Effector memory CD8-positive, alpha-beta T cell (primary cell): ENCODE results near the gene FNIP1.
"Not testable (repeated sequence)": the region's sequence is repeated elsewhere in the genome, so short reads cannot be mapped to it uniquely, and the experiment has no call there.

Source experiments
- ATAC-seq: fragments of 150-1000 bp; cut with Tn5 transposase; replicated peaks from 2 replicates; pipeline ENCODE4 v1.10.0; 2021; ENCODE audit warnings: mild to moderate bottlenecking, moderate library complexity
- DNase-seq, 3 experiments: peaks; one replicate each; pipeline ENCODE4 v3.0.0; 2021
- H3K27ac Mint-ChIP-seq, 2 donors: one replicate each; pipeline ENCODE4 v1.8.0; 2022; ENCODE audit warnings: mild to moderate bottlenecking in 2 of 2, mixed read lengths in 2 of 2, moderate library complexity in 2 of 2
- H3K27me3 Mint-ChIP-seq, 2 donors: one replicate each; pipeline ENCODE4 v1.8.0; 2022; ENCODE audit warnings: mixed read lengths in 2 of 2
- H3K36me3 Mint-ChIP-seq: one replicate; pipeline ENCODE4 v1.8.0; 2022; ENCODE audit warnings: mild to moderate bottlenecking, moderate library complexity, mixed read lengths; ENCODE audit not compliant: insufficient read depth
- H3K4me1 Mint-ChIP-seq, 2 donors: one replicate each; pipeline ENCODE4 v1.8.0; 2022; ENCODE audit warnings: low read depth in 2 of 2, mixed read lengths in 2 of 2
- H3K4me3 Mint-ChIP-seq, 2 donors: one replicate each; pipeline ENCODE4 v1.8.0; 2022; ENCODE audit warnings: mild to moderate bottlenecking in 2 of 2, mixed read lengths in 2 of 2, moderate library complexity in 2 of 2
- H3K9me3 Mint-ChIP-seq, 2 donors: one replicate each; pipeline ENCODE4 v1.8.0; 2022; ENCODE audit warnings: mixed read lengths in 2 of 2

FNIP1 gene

DNA sequence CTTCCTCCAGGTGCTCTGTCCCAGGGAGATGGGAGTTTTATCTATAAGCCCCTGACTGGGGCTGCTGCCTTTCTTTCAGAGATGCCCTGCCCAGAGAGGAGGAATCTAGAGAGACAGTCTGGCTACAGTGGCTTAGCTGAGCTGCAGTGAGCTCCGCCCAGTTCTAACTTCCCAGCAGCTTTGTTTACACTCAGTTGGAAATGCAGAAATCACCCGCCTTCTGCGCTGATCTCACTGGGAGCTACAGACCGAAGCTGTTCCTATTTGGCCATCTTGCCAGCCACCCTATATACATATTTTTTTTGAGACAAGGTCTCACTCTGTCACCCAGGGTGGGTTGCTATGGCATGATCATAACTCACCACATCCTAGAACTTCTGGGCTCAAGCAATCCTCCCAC lies 67.5 kb downstream of the FNIP1 start:
- not testable (repeated sequence) for ATAC-seq, DNase-seq, H3K27ac Mint-ChIP-seq, H3K4me1 Mint-ChIP-seq, H3K4me3 Mint-ChIP-seq, H3K27me3 Mint-ChIP-seq, H3K36me3 Mint-ChIP-seq
- H3K9me3 Mint-ChIP-seq, result peaks cover 1 to 27% of the 10 kb centered on the region in 2 donors

DNA sequence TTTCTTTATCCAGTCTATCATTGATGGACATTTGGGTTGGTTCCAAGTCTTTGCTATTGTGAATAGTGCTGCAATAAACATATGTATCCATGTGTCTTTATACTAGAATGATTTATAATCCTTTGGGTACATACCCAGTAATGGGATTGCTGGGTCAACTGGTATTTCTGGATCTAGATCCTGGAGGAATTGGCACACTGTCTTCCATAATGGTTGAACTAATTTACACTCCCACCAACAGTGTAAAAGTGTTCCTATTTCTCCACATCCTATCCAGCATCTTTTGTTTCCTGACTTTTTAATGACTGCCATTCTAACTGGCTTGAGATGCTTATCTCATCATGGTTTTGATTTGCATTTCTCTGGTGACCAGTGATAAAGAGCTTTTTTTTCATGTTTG lies 72.7 kb downstream of the FNIP1 start:
- not testable (repeated sequence) for H3K4me1 Mint-ChIP-seq, H3K27ac Mint-ChIP-seq, ATAC-seq, DNase-seq, H3K4me3 Mint-ChIP-seq, H3K36me3 Mint-ChIP-seq, H3K27me3 Mint-ChIP-seq
- peaks cover 1 to 27% of the 10 kb centered on the region in 2 donors for H3K9me3 Mint-ChIP-seq

DNA sequence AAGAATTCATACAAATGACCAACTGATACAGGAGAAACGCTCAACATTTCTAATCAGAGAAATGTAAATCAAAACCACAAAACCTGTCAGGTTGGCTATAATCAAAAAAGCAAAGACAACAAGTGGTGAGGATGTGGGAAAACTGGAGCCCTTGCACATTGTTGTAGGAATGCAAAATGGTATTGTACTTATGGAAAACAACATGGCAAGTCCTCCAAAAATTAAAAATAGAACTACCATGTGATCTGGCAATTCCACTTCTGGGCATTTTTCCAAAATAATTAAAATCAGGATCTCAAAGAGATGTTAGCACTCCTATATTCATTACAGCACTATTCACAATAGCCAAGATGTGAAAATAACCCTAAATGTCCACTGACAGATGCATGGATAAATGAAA lies 76.1 kb downstream of the FNIP1 start:
- DNase-seq (no peak), ATAC-seq (no peak)
- Mint-ChIP-seq H3K36me3 (peaks cover 5% of the 10 kb centered on the region), H3K4me1 (no peaks in the 10 kb centered on the region), H3K9me3 (no peaks in the 10 kb centered on the region), H3K27me3 (no peaks in the 10 kb centered on the region), H3K4me3 (no peak overlapping the region), H3K27ac (no peak overlapping the region)

DNA sequence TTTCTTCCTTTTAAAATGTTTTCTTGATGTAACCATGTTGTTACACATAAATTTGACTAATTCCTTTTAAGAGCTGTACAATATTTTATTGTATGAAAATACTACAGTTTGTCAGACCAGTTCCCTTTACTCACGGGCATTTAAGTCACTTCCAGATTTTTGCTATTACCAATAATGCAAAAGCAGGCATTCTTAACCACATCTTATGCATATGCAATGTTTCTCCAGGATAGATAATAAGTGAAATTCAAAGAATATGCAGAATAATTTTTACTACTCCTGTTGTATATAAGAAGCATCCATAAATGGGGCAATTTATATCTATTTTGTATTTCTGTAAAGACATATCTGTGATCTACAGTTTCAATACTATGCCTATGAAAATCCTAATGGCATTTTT lies 77.3 kb downstream of the FNIP1 start:
- no peaks in the 10 kb centered on the region for H3K4me1 Mint-ChIP-seq
- no peaks in the 10 kb centered on the region for H3K9me3 Mint-ChIP-seq
- ATAC-seq, result no peak
- no peaks in the 10 kb centered on the region for H3K27me3 Mint-ChIP-seq
- H3K36me3 Mint-ChIP-seq, result peaks cover 5% of the 10 kb centered on the region
- H3K27ac Mint-ChIP-seq, result no peak overlapping the region
- no peak for DNase-seq
- H3K4me3 Mint-ChIP-seq, result no peak overlapping the region

DNA sequence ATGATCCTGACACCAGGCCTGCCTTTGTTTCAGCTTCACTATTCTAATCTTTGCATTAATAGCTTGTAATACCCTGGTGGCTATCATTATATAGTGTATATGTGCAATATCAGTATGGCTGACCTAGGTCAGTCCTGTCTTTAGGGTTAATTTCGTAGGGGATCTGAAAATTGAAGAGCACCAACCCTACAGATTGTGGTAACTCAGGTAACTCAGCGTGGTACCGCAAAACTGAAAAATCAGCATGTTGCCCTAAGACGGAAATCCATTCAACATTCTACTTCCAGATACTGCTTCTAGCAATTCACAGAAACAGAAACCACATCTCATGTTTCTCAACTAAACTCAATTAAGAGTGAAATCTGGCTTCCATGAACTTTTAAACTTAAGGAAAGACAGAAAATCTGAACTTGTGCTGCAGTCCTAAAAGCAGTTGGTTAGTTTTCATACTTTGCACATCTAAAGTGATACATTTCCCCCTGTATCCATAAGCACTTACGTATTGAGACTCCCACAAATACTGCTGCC lies 78.3 kb downstream of the FNIP1 start:
- Mint-ChIP-seq H3K9me3 (no peaks in the 10 kb centered on the region), H3K4me1 (no peaks in the 10 kb centered on the region), H3K27me3 (no peaks in the 10 kb centered on the region), H3K36me3 (peaks cover 5% of the 10 kb centered on the region), H3K4me3 (no peak overlapping the region), H3K27ac (no peak overlapping the region)
- no peak for DNase-seq
- no peak for ATAC-seq

DNA sequence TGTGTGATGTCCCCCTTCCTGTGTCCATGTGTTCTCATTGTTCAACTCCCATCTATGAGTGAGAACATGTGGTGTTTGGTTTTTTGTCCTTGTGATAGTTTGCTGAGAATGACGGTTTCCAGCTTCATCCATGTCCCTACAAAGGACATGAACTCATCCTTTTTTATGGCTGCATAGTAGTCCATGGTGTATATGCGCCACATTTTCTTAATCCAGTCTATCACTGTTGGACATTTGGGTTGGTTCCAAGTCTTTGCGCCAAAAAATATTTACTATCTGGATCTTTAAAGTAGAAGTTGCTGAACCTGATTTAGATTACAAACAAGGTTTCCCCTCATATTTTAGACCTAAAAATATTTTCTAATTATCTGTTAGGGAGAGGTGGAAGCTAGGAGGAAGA lies 79.7 kb downstream of the FNIP1 start:
- H3K4me1 Mint-ChIP-seq, result not testable (repeated sequence)

DNA sequence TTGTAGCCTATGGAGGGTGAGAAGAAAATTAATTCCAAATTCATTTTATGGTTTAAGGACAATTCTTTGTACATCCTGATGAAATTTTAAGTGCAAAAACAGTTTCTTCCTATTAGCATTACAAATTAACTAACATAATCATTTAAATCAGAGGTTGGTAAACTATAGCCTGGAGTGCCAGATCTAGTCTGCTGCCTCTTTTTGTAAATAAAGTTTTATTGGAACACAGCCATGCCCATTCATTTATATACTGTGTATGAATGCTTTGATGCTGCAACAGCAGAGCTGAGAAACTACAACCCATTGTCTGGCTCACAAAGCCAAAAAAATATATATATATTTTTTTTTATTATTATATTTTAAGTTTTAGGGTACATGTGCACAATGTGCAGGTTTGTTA lies 80.2 kb downstream of the FNIP1 start:
- no peak overlapping the region for H3K4me3 Mint-ChIP-seq
- no peak overlapping the region for H3K27ac Mint-ChIP-seq
- ATAC-seq (no peak), DNase-seq (no peak)
- H3K27me3 Mint-ChIP-seq, result no peaks in the 10 kb centered on the region
- peaks cover 8% of the 10 kb centered on the region for H3K36me3 Mint-ChIP-seq
- H3K4me1 Mint-ChIP-seq, result no peaks in the 10 kb centered on the region
- no peaks in the 10 kb centered on the region for H3K9me3 Mint-ChIP-seq

More for the DNA sequence above, 79.7 kb downstream of the FNIP1 start:
- DNase-seq, H3K27ac Mint-ChIP-seq, H3K9me3 Mint-ChIP-seq, H3K27me3 Mint-ChIP-seq, ATAC-seq, H3K4me3 Mint-ChIP-seq, H3K36me3 Mint-ChIP-seq: not testable (repeated sequence)

DNA sequence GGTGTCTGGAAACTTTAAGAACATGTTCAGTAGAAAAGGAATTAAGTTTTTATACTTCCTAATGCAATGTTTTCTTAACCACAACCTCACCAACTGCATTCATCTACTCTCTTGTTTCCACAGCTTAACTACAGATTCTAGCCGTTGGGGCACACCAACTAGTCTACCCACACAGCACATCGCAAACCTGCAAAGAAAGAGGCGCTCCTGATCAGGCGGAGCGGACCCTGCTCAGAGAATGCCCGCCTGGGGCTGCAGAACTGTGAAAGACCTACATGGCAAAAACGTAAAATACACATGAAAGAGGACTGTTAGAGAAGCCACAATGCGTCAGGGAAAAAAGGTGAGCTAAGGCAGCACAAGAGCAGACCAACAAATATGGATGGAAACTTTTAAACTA lies 86.4 kb downstream of the FNIP1 start:
- Mint-ChIP-seq H3K27ac (no peak overlapping the region), H3K27me3 (no peaks in the 10 kb centered on the region), H3K4me1 (no peaks in the 10 kb centered on the region), H3K9me3 (no peaks in the 10 kb centered on the region), H3K4me3 (no peak overlapping the region), H3K36me3 (peaks cover 12% of the 10 kb centered on the region)
- no peak for DNase-seq
- no peak for ATAC-seq

DNA sequence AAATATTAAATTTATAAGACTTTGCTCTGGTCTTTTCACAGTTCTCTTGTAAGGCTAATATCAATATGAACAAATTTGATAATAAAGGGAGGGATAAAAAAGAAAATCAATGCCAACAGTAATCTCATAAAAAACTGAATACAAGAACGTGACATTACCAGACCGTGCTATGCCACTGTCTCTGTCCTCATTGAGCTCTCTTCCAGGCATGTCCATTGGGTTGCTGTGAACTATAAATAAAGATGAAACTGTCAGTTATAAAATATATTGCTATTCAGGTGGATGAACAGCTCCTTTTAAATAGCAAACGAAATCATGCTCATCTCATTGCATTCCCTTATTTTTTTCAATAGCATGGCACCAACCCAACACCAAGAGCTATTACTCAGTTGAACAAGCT lies 87.8 kb downstream of the FNIP1 start:
- DNase-seq, result no peak

DNA sequence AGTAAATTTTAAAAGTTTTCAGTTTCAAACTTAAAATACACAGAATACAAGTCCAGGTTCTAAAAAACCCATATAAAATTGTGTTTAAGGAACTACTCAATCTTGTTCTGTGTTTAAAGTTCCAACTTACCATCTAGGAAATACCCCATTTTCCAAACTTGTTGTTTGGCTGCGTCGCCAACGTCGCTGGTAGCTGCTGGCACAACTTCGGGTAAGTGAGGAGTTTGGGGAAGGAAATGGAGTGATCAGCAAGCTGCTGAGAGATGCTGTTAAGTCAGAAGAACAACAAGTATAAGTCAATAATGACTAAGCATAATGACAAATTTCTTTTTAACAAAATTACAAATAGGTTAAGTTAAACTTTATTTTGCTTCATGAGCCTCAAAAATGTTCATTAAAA lies 90.5 kb downstream of the FNIP1 start:
- H3K4me1 Mint-ChIP-seq, result no peaks in the 10 kb centered on the region
- peaks cover 38% of the 10 kb centered on the region for H3K36me3 Mint-ChIP-seq
- DNase-seq, result no peak
- no peak for ATAC-seq
- H3K9me3 Mint-ChIP-seq, result no peaks in the 10 kb centered on the region
- no peak overlapping the region for H3K4me3 Mint-ChIP-seq
- H3K27me3 Mint-ChIP-seq, result no peaks in the 10 kb centered on the region
- H3K27ac Mint-ChIP-seq, result no peak overlapping the region

More for the DNA sequence above, 87.8 kb downstream of the FNIP1 start:
- no peaks in the 10 kb centered on the region for H3K27me3 Mint-ChIP-seq
- peaks cover 25% of the 10 kb centered on the region for H3K36me3 Mint-ChIP-seq
- no peaks in the 10 kb centered on the region for H3K9me3 Mint-ChIP-seq
- H3K4me3 Mint-ChIP-seq, result no peak overlapping the region
- H3K4me1 Mint-ChIP-seq, result no peaks in the 10 kb centered on the region
- no peak for ATAC-seq
- H3K27ac Mint-ChIP-seq, result no peak overlapping the region

DNA sequence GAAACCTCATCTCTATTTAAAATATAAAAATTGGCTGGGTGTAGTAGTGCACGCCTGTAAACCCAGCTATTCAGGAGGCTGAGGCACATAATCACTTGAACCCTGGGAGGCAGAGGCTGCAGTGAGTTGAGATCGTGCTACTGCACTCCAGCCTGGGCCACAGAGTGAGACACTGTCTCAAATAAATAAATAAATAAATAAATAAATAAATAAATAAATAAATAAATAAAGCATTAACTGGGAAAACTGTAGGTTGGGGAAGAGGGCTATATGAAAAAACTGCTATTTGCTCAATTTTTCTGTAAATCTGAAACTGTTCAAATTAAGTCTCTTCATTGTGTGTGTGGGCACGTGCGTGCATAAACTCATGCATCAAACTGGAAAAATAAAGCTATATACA lies 101.9 kb downstream of the FNIP1 start:
- no peak overlapping the region for H3K27ac Mint-ChIP-seq
- H3K4me3 Mint-ChIP-seq, result no peak overlapping the region
- peaks cover 13% of the 10 kb centered on the region for H3K36me3 Mint-ChIP-seq
- DNase-seq (no peak), ATAC-seq (no peak)
- H3K27me3 Mint-ChIP-seq, result no peaks in the 10 kb centered on the region
- peaks cover 0 to 2% of the 10 kb centered on the region in 2 donors for H3K4me1 Mint-ChIP-seq
- H3K9me3 Mint-ChIP-seq, result no peaks in the 10 kb centered on the region

DNA sequence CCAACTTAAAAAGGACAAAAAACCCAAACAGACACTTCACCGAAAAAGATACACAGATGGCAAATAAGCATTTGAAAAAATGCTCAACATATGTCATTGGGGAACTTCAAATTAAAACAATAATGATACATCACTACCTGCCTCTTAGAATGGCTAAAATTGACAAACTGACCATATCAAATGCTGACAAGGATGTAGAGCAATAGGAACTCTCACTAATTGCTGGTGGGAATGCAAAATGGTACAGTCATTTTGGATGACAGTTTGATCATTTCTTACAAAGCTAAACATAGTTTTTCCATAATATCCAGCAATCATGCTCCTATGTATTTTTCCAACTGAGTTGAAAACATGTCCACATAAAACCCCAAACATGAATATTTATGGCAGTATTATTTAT lies 102.9 kb downstream of the FNIP1 start:
- Mint-ChIP-seq H3K36me3 (peaks cover 9% of the 10 kb centered on the region), H3K4me1 (peaks cover 0 to 2% of the 10 kb centered on the region in 2 donors), H3K9me3 (no peaks in the 10 kb centered on the region), H3K4me3 (no peak overlapping the region), H3K27ac (no peak overlapping the region), H3K27me3 (no peaks in the 10 kb centered on the region)
- ATAC-seq (no peak), DNase-seq (no peak)

DNA sequence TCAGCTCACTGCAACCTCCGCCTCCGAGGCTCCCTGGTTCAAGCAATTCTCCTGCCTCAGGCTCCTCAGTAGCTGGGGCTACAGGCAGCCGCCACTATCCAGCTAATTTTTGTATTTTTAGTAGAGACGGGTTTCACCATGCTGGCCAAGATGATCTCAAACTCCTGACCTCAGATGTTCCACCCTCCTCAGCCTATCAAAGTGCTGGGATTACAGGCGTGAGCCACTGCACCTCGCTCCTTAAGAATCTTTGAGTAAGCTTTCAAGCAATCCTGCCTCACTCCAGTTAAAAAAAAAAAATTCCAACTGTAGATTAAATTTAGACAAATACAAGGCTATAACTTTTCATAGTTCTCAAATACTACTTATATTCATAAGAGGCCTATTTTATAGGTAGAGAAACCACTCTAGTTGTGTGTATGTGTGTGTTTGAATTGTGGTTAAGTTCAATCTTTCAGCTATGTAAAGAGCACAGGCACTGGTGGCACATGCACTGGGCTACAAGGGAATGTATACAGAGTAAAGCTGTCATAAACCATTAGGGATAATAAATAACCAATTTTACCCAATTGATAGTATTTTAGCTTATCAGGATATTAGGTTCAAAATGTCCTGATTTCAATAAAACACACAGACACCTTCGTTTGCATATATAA lies 111.2 kb downstream of the FNIP1 start:
- Mint-ChIP-seq H3K27me3 (no peaks in the 10 kb centered on the region), H3K27ac (no peak overlapping the region), H3K4me3 (no peak overlapping the region), H3K36me3 (peaks cover 11% of the 10 kb centered on the region), H3K4me1 (no peaks in the 10 kb centered on the region), H3K9me3 (no peaks in the 10 kb centered on the region)
- no peak for DNase-seq
- ATAC-seq, result no peak

DNA sequence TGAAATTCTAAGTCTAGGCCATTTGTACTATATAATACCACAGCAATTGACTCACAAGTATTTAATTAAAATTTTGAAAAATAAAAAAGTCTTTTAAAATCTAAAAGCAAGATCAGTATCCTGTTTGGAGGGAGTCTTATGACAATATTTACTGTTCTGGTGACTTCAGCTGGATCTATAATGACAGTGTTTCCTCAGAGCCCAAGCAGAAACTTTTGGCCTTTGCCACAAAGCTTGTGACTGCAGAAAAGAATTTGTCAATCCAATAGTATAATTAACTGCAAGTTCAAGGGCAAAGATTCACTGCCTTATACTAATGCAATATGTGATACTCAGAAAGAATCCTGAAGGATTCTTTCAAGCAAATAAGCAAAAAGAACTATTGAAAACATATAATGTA lies 112.2 kb downstream of the FNIP1 start:
- ATAC-seq (no peak), DNase-seq (no peak)
- Mint-ChIP-seq H3K9me3 (no peaks in the 10 kb centered on the region), H3K27me3 (no peaks in the 10 kb centered on the region), H3K4me1 (no peaks in the 10 kb centered on the region), H3K4me3 (no peak overlapping the region), H3K36me3 (peaks cover 11% of the 10 kb centered on the region), H3K27ac (no peak overlapping the region)
